Breast epithelium (tissue), 4 donors: ENCODE measurements around the gene CAMKK2. TPM values are rescaled to one million over a fixed set of nuclear protein-coding genes. Genes with fewer than 3 reads are reported as not detected.
"Not testable (repeated sequence)": the region's sequence is repeated elsewhere in the genome, so short reads cannot be mapped to it uniquely, and the experiment has no call there.

Experiments used
- DNase-seq, 2 donors: peaks; one replicate each; pipeline ENCODE4 v3.0.0-alpha.2; 2019; ENCODE audit warnings: low spot score in 2 of 2
- H3K27ac ChIP-seq, 2 donors: fragments of 200-600 bp; sonication (generic) in 1 of 2; one replicate each; pipeline ENCODE4 v1.5.1; 2016 to 2019; ENCODE audit warnings: mild to moderate bottlenecking in 1 of 2
- H3K27me3 ChIP-seq, 2 donors: fragments of 200-600 bp; sonication (generic) in 1 of 2; one replicate each; pipeline versions ENCODE4 v1.5.1 to v1.6.0; 2017 to 2019; ENCODE audit warnings: control low read depth in 1 of 2, mild to moderate bottlenecking in 1 of 2
- H3K36me3 ChIP-seq: fragments of 200-600 bp; one replicate; pipeline ENCODE4 v1.5.1; 2019
- H3K4me1 ChIP-seq, 2 donors: fragments of 200-600 bp; sonication (generic); one replicate each; pipeline ENCODE4 v1.5.1; 2016 to 2019; ENCODE audit warnings: control low read depth in 1 of 2
- H3K4me3 ChIP-seq, 3 donors: fragments of 200-600 bp; sonication (generic); 1 replicate in 2 of 3; 2 replicates in 1 of 3; pipeline ENCODE4 v1.5.1; 2016 to 2019; ENCODE audit warnings: mild to moderate bottlenecking in 3 of 3, moderate library complexity in 2 of 3
- H3K9me3 ChIP-seq, 2 donors: fragments of 200-600 bp; sonication (generic) in 1 of 2; one replicate each; pipeline ENCODE4 v1.5.1; 2016 to 2019; ENCODE audit warnings: control low read depth in 1 of 2
- CTCF ChIP-seq, 3 donors: fragments of 450-650 bp; IDR thresholded peaks; one replicate each; pipeline ENCODE4 v1.5.1; 2016 to 2017; ENCODE audit warnings: antibody characterized with exemption in 3 of 3, mild to moderate bottlenecking in 3 of 3, moderate library complexity in 3 of 3
- POLR2A ChIP-seq: fragments of 450-650 bp; IDR thresholded peaks from one replicate; pipeline ENCODE4 v1.6.1; 2016; ENCODE audit warnings: antibody characterized with exemption, mild to moderate bottlenecking, moderate library complexity
- POLR2AphosphoS5 ChIP-seq, 3 donors: sonication (generic); formaldehyde crosslinking; IDR thresholded peaks; one replicate each; pipeline ENCODE4 v1.6.1; 2017; ENCODE audit warnings: antibody characterized with exemption in 3 of 3
- intact Hi-C: fragments of 100-400 bp; cut with DNase I; formaldehyde crosslinking; loops from one replicate; pipeline ENCODE4 v1.15.1; 2023; ENCODE audit warnings: low total_unique reads
- total RNA-seq, 3 donors: library from RNA; depleted of rRNA; stranded (reverse); fragments of >200 nt; gene quantifications; one replicate each; pipeline ENCODE4 v1.1.0, GENCODE V29; 2016

Gene CAMKK2
- total RNA-seq, 3 donors from 2014 or later: 27.4 to 32.0 (median 29.2) TPM

GRCh38 chr12:121282072-121282742, 14.3 kb downstream of the CAMKK2 start:
- peak overlapping the region in 1 of 2 donors; percentile 68 for H3K27ac ChIP-seq
- H3K4me1 ChIP-seq: no peaks in the 10 kb centered on the region
- H3K36me3 ChIP-seq: no peaks in the 10 kb centered on the region
- TF ChIP-seq CTCF (IDR thresholded peaks at IDR 0.05): no peak
- no peak for TF ChIP-seq POLR2AphosphoS5 (IDR thresholded peaks at IDR 0.05)
- TF ChIP-seq POLR2A: no peak
- intact Hi-C loops: no loop called here
- no peaks in the 10 kb centered on the region for H3K27me3 ChIP-seq
- H3K9me3 ChIP-seq: no peaks in the 10 kb centered on the region
- no peak for DNase-seq
- H3K4me3 ChIP-seq: no peak overlapping the region

- H3K4me1 ChIP-seq, DNase-seq, H3K36me3 ChIP-seq, intact Hi-C loops, H3K27me3 ChIP-seq, H3K9me3 ChIP-seq, H3K4me3 ChIP-seq, H3K27ac ChIP-seq: not testable (repeated sequence)
Observed at GRCh38 chr12:121281116-121281515, 15.4 kb downstream of the CAMKK2 start.

GRCh38 chr12:121280531-121280930, 16.0 kb downstream of the CAMKK2 start:
- H3K27ac ChIP-seq, H3K27me3 ChIP-seq, H3K4me3 ChIP-seq, H3K36me3 ChIP-seq, H3K9me3 ChIP-seq, H3K4me1 ChIP-seq, DNase-seq, intact Hi-C loops: not testable (repeated sequence)

GRCh38 chr12:121279507-121279915, 17.0 kb downstream of the CAMKK2 start:
- DNase-seq: no peak
- intact Hi-C loops: no loop called here
- H3K9me3 ChIP-seq: no peaks in the 10 kb centered on the region
- peak overlapping the region; percentile 44 to 82 for H3K27ac ChIP-seq
- TF ChIP-seq CTCF (IDR thresholded peaks at IDR 0.05): no peak
- peak in 1 of 3 donors; percentile 28 for TF ChIP-seq POLR2AphosphoS5 (IDR thresholded peaks at IDR 0.05)
- no peak for TF ChIP-seq POLR2A
- peak overlapping the region in 1 of 3 donors; percentile 18 for H3K4me3 ChIP-seq
- H3K36me3 ChIP-seq: no peaks in the 10 kb centered on the region
- H3K4me1 ChIP-seq: no peaks in the 10 kb centered on the region
- no peaks in the 10 kb centered on the region for H3K27me3 ChIP-seq

- no peak for DNase-seq
- Histone ChIP-seq H3K27me3 (no peaks in the 10 kb centered on the region), H3K4me3 (peak overlapping the region in 1 of 3 donors; percentile 18), H3K9me3 (no peaks in the 10 kb centered on the region), H3K27ac (peak overlapping the region; percentile 44 to 82), H3K36me3 (no peaks in the 10 kb centered on the region), H3K4me1 (no peaks in the 10 kb centered on the region)
- TF ChIP-seq POLR2A (no peak), CTCF (IDR thresholded peaks at IDR 0.05) (no peak), POLR2AphosphoS5 (IDR thresholded peaks at IDR 0.05) (no peak)
- intact Hi-C loops: no loop called here
Observed at GRCh38 chr12:121279071-121279375, 17.5 kb downstream of the CAMKK2 start.

- Histone ChIP-seq H3K9me3 (no peaks in the 10 kb centered on the region), H3K4me3 (no peak overlapping the region), H3K4me1 (no peaks in the 10 kb centered on the region), H3K27me3 (no peaks in the 10 kb centered on the region), H3K27ac (peak overlapping the region; percentile 44 to 82), H3K36me3 (no peaks in the 10 kb centered on the region)
- intact Hi-C loops: no loop called here
- no peak for DNase-seq
- no peak for TF ChIP-seq POLR2AphosphoS5 (IDR thresholded peaks at IDR 0.05)
- TF ChIP-seq CTCF (IDR thresholded peaks at IDR 0.05): no peak
- TF ChIP-seq POLR2A: no peak
Observed at GRCh38 chr12:121278169-121279070, 18.1 kb downstream of the CAMKK2 start.
